ENCODE data around the gene PPM1J.

The PPM1J gene

GRCh38 chr1:112713466-112714312 lies 1.4 kb downstream of the PPM1J start:
- no peak for TF ChIP-seq PAX5 (IDR thresholded peaks at IDR 0.05; ENCODE audit: insufficient read depth, low read length, severe bottlenecking)
- peak; percentile 98 for TF ChIP-seq SPI1 (IDR thresholded peaks at IDR 0.05; ENCODE audit: low read depth, low read length)
- DNase-seq (ENCODE audit: insufficient read length, low spot score) (peak; percentile 49), FAIRE-seq (peak; percentile 40)

GRCh38 chr1:112712701-112713128 lies 2.4 kb downstream of the PPM1J start:
- TF ChIP-seq POLR2A (IDR thresholded peaks at IDR 0.05; ENCODE audit: low read depth, low read length) (no peak), POU2F2 (IDR thresholded peaks at IDR 0.05; ENCODE audit: low read depth, low read length) (no peak), POLR2AphosphoS5 (IDR thresholded peaks at IDR 0.05; ENCODE audit: low read depth, low read length) (no peak), SPI1 (IDR thresholded peaks at IDR 0.05; ENCODE audit: low read depth, low read length) (no peak), TAF1 (IDR thresholded peaks at IDR 0.05; ENCODE audit: low read depth, low read length) (no peak), PAX5 (IDR thresholded peaks at IDR 0.05; ENCODE audit: insufficient read depth, low read length, severe bottlenecking) (no peak)
- DNase-seq (ENCODE audit: insufficient read length, low spot score) (no peak), FAIRE-seq (no peak)

DNA sequence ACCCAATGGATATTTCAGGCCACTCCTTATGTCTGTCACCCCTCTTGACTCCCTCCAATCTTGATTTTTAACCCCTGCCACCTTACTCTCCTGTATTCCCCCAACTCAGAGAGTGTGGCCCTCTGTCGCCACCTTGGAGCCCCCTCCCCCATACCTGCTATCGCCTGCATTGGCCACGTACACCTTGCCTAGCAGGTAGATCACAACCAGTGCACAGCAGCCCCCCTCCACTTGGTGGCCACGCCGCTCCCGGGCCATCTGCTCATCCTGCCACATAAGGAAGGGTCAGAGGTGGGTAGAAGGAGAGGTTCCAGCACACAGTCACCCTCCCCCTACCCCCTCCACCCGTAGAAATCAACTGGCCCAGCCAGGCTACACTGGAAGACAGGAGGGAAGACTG lies 2.9 kb downstream of the PPM1J start:
- no peak for FAIRE-seq
- TF ChIP-seq POLR2AphosphoS5 (IDR thresholded peaks at IDR 0.05; ENCODE audit: low read depth, low read length): no peak
- no peak for TF ChIP-seq POLR2A (IDR thresholded peaks at IDR 0.05; ENCODE audit: low read depth, low read length)
- no peak for TF ChIP-seq TAF1 (IDR thresholded peaks at IDR 0.05; ENCODE audit: low read depth, low read length)
- DNase-seq (ENCODE audit: insufficient read length, low spot score): no peak

- FAIRE-seq (no peak), DNase-seq (ENCODE audit: insufficient read length, low spot score) (no peak)
- TF ChIP-seq POU2F2 (IDR thresholded peaks at IDR 0.05; ENCODE audit: low read depth, low read length) (no peak), TAF1 (IDR thresholded peaks at IDR 0.05; ENCODE audit: low read depth, low read length) (no peak), POLR2A (IDR thresholded peaks at IDR 0.05; ENCODE audit: low read depth, low read length) (no peak), SPI1 (IDR thresholded peaks at IDR 0.05; ENCODE audit: low read depth, low read length) (no peak), POLR2AphosphoS5 (IDR thresholded peaks at IDR 0.05; ENCODE audit: low read depth, low read length) (no peak), PAX5 (IDR thresholded peaks at IDR 0.05; ENCODE audit: insufficient read depth, low read length, severe bottlenecking) (no peak)
Observed at GRCh38 chr1:112711670-112712069, 3.5 kb downstream of the PPM1J start.

DNA sequence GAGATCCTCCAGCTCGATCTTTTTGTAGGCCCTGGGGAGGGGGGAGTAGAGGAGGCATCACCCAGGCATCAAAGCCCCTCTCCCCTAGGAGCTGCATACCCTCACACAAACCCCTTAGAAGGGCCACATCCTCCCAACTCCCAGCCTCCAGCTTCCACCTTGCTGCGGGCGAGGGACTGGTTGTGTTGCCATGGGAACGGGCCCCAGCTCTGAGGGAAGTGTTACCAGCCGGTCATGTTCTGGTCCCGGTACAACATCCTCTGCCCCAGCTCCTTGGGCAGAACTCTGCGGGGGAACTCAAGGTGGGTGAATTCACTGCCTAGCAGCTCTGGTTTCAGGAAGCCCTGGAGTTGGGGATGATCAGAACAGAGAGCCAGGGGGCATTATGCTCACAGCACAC lies 4.1 kb downstream of the PPM1J start:
- DNase-seq (ENCODE audit: insufficient read length, low spot score) (no peak), FAIRE-seq (no peak)
- no peak for TF ChIP-seq PAX5 (IDR thresholded peaks at IDR 0.05; ENCODE audit: insufficient read depth, low read length, severe bottlenecking)
- no peak for TF ChIP-seq POU2F2 (IDR thresholded peaks at IDR 0.05; ENCODE audit: low read depth, low read length)
- no peak for TF ChIP-seq SPI1 (IDR thresholded peaks at IDR 0.05; ENCODE audit: low read depth, low read length)
- no peak for TF ChIP-seq POLR2AphosphoS5 (IDR thresholded peaks at IDR 0.05; ENCODE audit: low read depth, low read length)
- no peak for TF ChIP-seq TAF1 (IDR thresholded peaks at IDR 0.05; ENCODE audit: low read depth, low read length)
- no peak for TF ChIP-seq POLR2A (IDR thresholded peaks at IDR 0.05; ENCODE audit: low read depth, low read length)

GRCh38 chr1:112710586-112710985 lies 4.5 kb downstream of the PPM1J start:
- TF ChIP-seq TAF1 (IDR thresholded peaks at IDR 0.05; ENCODE audit: low read depth, low read length) (no peak), POLR2AphosphoS5 (IDR thresholded peaks at IDR 0.05; ENCODE audit: low read depth, low read length) (no peak), SPI1 (IDR thresholded peaks at IDR 0.05; ENCODE audit: low read depth, low read length) (no peak), POU2F2 (IDR thresholded peaks at IDR 0.05; ENCODE audit: low read depth, low read length) (no peak), PAX5 (IDR thresholded peaks at IDR 0.05; ENCODE audit: insufficient read depth, low read length, severe bottlenecking) (no peak), POLR2A (IDR thresholded peaks at IDR 0.05; ENCODE audit: low read depth, low read length) (no peak)
- no peak for FAIRE-seq

GRCh38 chr1:112710159-112710558 lies 5.0 kb downstream of the PPM1J start:
- TF ChIP-seq SPI1 (IDR thresholded peaks at IDR 0.05; ENCODE audit: low read depth, low read length): no peak
- FAIRE-seq (no peak), DNase-seq (ENCODE audit: insufficient read length, low spot score) (no peak)

More at GRCh38 chr1:112710586-112710985, 4.5 kb downstream of the PPM1J start:
- DNase-seq (ENCODE audit: insufficient read length, low spot score): no peak

DNA sequence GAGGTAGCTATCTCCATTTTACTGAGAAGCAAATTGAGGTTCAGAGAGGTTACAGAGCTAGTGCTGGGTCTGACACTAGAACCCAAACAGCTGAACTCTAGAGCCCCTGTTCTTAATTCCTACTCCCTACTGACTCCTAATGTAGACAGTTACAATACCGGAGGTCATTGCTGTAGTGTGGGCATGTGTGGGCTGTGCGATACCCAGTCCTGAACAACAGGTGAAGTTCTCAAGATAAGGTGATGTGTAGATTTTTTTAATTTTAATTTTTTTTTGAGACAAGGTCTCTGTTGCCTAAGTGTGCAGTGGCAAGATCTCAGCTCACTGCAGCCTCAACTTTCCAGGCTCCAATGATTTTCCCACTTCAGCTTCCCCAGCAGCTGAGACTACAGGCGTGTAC lies 6.6 kb downstream of the PPM1J start:
- no peak for FAIRE-seq
- TF ChIP-seq SPI1 (IDR thresholded peaks at IDR 0.05; ENCODE audit: low read depth, low read length) (no peak), TAF1 (IDR thresholded peaks at IDR 0.05; ENCODE audit: low read depth, low read length) (no peak), POLR2AphosphoS5 (IDR thresholded peaks at IDR 0.05; ENCODE audit: low read depth, low read length) (no peak)

DNA sequence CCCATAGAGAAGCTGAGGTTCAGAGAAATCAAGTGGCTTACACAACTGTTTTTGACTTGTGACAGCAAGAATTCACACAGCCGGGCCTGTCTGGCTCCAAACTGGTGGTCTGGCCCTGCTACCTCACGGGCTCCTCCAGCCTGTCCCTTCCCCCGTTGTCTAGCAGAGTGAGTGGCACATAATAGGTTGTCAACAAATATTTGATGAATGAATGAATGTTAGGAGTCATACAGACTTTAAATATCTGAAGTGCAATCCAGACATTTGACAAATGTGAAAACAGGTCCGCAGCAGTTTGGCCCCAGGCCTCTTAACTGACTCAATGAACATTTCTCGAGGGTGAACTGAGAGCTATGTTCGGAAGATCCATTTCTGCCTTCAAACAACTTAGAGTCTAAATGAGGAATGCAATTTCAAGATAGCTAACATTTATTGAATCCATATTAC lies 7.1 kb downstream of the PPM1J start:
- TF ChIP-seq PAX5 (IDR thresholded peaks at IDR 0.05; ENCODE audit: insufficient read depth, low read length, severe bottlenecking) (no peak), POU2F2 (IDR thresholded peaks at IDR 0.05; ENCODE audit: low read depth, low read length) (no peak), TAF1 (IDR thresholded peaks at IDR 0.05; ENCODE audit: low read depth, low read length) (no peak), SPI1 (IDR thresholded peaks at IDR 0.05; ENCODE audit: low read depth, low read length) (no peak), POLR2A (IDR thresholded peaks at IDR 0.05; ENCODE audit: low read depth, low read length) (no peak), POLR2AphosphoS5 (IDR thresholded peaks at IDR 0.05; ENCODE audit: low read depth, low read length) (no peak)
- FAIRE-seq (no peak), DNase-seq (ENCODE audit: insufficient read length, low spot score) (no peak)

More for the DNA sequence above, 6.6 kb downstream of the PPM1J start:
- no peak for DNase-seq (ENCODE audit: insufficient read length, low spot score)

DNA sequence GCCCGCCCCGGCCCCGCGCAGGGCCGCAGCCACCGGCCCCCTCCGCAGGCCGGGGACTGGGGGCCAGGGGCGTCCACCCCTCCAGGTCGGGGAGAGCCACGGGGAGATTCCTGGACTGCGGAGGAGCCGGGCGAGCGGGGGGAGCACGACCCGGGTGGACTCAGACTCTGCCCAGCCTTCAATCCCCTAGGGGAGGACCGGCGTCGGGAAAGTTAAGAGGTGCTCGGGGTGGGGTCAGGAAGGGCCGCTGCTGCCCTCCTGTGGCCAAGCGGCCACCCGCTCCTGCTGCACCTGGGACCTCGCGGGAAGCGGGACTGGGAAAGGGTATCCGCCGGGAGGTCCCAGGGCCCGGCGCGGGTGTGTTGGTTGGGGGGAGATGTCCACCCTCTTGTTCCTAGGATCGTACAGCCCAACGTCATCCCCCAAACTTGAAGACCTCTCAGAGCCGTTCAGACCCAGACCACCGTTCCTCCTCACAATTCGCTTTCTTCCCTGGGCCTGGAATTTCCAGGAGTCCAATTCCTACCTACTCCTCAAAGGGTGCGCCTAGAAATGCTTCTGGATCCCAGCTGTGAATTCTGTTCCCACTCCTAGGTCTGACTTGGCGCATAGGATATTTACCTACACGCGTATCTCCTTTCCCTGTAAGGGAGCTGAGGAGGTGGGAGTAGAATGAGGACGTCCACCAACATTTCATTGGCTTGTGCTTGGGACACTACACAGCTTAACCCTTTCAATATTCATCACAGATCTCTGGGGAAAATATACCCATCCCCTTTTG lies 7.7 kb downstream of the PPM1J start:
- TF ChIP-seq PAX5 (IDR thresholded peaks at IDR 0.05; ENCODE audit: insufficient read depth, low read length, severe bottlenecking) (no peak), TAF1 (IDR thresholded peaks at IDR 0.05; ENCODE audit: low read depth, low read length) (0 out of 2 replicates have a peak, but pooled peaks have one; percentile 16)
- FAIRE-seq: peak; percentile 16
- peak; percentile 77 for DNase-seq (ENCODE audit: insufficient read length, low spot score)
